Body of pancreas (tissue), 4 donors: ENCODE results near the gene ZNF521.

ENCODE experiments used
- POLR2A ChIP-seq, 3 donors: fragments of 450-650 bp; IDR thresholded peaks; one replicate each; pipeline ENCODE4 v1.6.1; 2016; ENCODE audit warnings: antibody characterized with exemption in 3 of 3, mild to moderate bottlenecking in 2 of 3
- TF ChIP-seq, protein P1 (sequence below), 7 experiments: fragments of 450-650 bp in 4 of 7; fragments of 200-600 bp in 3 of 7; sonication (generic) in 3 of 7; IDR thresholded peaks; one replicate each; pipeline ENCODE4 v1.5.1; 2016 to 2019; ENCODE audit warnings: antibody characterized with exemption in 7 of 7

GRCh38 chr18:25300492-25300891, 51.5 kb downstream of the ZNF521 start:
- TF ChIP-seq, protein P1, sequence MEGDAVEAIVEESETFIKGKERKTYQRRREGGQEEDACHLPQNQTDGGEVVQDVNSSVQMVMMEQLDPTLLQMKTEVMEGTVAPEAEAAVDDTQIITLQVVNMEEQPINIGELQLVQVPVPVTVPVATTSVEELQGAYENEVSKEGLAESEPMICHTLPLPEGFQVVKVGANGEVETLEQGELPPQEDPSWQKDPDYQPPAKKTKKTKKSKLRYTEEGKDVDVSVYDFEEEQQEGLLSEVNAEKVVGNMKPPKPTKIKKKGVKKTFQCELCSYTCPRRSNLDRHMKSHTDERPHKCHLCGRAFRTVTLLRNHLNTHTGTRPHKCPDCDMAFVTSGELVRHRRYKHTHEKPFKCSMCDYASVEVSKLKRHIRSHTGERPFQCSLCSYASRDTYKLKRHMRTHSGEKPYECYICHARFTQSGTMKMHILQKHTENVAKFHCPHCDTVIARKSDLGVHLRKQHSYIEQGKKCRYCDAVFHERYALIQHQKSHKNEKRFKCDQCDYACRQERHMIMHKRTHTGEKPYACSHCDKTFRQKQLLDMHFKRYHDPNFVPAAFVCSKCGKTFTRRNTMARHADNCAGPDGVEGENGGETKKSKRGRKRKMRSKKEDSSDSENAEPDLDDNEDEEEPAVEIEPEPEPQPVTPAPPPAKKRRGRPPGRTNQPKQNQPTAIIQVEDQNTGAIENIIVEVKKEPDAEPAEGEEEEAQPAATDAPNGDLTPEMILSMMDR (IDR thresholded peaks at IDR 0.05) = no peak
- no peak for TF ChIP-seq POLR2A (IDR thresholded peaks at IDR 0.05)
